HG02938 (cell line): Measurements from ENCODE around the gene MLEC.

ENCODE experiments used
- ATAC-seq: cut with Tn5 transposase; IDR thresholded peaks from one replicate; pipeline ENCODE4 v1.9.1; 2021; ENCODE audit warnings: mild to moderate bottlenecking, moderate library complexity; ENCODE audit not compliant: unreplicated experiment

The MLEC gene

GRCh38 chr12:120739821-120740613, 53.1 kb downstream of the MLEC start:
- no peak for ATAC-seq

- no peak for ATAC-seq
Measured at GRCh38 chr12:120740871-120741270, 53.9 kb downstream of the MLEC start.

- ATAC-seq = no peak
Measured at GRCh38 chr12:120741476-120742421, 54.8 kb downstream of the MLEC start.

DNA sequence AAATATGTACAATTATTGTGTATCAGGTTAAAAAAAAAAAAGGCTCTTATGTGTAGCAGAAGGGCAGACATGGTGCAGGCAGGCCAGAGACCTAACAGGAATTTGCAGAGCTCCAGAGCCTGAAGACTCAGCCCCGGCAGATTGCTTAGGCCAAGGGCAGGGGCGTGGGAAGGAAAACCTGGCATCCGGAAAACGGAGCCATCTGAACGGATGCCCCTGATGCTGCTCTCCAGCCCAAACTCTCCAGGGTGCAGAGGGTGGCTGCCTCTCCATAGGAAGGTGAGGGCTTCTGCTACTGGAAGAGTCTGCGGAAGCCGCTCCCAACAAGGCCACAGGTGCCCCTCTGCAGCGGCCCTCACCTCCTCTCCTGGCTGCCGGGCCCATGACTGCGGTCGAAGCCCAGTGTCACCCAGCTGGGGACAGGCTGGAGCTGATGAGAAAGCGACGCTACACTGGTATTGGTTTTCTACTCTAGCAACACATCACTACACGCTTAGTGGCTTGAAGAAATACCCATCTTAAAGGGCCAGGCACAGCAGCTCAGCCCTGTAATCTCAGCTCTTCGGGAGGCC, 58.1 kb downstream of the MLEC start:
- ATAC-seq = no peak

DNA sequence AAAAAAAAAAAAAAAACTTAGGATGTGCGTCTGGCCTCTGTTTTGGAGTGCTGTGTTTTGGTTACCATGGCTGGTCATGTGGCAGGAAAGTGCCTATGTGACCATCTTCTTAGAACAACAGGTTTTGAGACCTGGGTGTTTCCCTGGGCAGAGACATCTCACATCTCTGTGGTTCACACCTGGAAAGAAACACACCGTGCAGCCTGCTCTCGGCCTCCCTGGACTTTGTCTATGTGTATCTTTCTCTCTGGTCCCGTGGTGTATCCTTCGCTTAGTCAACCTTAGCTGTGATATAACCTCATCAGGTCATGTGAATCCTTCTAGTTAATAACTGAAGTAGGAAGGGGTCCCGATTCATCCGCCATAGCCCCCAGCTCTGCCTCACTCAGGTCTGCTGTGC, 61.3 kb downstream of the MLEC start:
- ATAC-seq = no peak

GRCh38 chr12:120749256-120749655, 62.3 kb downstream of the MLEC start:
- no peak for ATAC-seq

DNA sequence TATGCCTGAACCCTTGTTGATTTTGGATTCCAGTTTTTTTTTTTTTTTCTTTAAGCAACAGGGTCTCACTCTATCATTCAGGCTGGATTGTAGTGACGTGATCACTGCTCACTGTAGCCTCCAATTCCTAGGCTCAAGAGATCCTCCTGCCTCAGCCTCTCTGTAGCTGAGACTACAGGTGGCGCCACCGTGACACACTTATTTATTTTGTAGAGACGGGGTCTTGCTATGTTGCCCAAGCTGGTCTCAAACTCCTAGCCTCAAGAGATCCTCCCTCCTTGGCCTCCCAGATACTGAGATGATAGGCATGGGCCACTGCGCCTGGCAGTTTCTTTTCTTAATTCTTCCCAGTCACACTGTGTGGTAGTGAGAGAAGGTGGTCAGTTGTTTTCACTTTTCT, 63.9 kb downstream of the MLEC start:
- ATAC-seq = no peak

GRCh38 chr12:120751389-120751788, 64.4 kb downstream of the MLEC start:
- no peak for ATAC-seq
